GM18868 (cell line): ENCODE measurements around the gene ITIH4.

Experiments used
- ATAC-seq: cut with Tn5 transposase; IDR thresholded peaks from one replicate; pipeline ENCODE4 v1.9.1; 2021; ENCODE audit warnings: mild to moderate bottlenecking, moderate library complexity; ENCODE audit not compliant: unreplicated experiment

Gene ITIH4

DNA sequence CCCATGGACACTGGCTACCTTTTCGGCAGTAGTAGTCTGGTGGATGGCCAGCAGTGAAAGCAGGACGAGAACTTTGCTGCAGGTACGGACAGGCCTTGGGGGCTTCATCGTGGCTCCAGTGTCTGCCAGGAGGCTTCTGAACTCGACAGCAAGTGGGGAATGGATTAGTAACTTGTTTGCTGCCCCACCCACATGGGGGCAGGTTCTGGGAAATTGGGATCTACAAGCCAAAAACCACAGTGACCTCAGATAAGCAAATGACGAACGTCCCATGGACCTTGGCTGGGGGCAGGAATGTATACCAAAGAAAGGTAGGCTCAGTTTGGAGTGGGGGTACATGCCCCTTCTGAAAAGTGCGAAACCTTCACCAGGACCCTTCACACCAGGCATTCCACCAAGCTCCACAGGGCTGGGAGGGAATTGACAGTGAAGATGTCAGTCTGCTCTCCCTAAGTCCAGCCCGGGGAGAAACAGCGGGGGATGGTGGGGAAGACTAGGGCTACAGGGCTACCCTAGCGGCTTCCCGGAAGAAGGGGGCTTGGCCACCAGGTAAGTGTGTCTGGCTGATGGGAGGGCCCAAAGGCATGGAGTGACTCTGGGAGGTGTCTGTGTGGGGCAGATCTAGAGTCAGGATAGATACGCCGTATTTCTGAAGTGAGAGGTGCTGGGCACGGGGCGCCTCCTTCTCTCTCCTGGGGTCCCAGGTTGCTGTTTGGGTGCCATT, at the start of gene ITIH4:
TSS of gene ITIH4 (minus strand) at position 138 of the 724 bp plus-strand sequence. CDS start at position 108, 30 bp downstream.
- ATAC-seq: no peak

DNA sequence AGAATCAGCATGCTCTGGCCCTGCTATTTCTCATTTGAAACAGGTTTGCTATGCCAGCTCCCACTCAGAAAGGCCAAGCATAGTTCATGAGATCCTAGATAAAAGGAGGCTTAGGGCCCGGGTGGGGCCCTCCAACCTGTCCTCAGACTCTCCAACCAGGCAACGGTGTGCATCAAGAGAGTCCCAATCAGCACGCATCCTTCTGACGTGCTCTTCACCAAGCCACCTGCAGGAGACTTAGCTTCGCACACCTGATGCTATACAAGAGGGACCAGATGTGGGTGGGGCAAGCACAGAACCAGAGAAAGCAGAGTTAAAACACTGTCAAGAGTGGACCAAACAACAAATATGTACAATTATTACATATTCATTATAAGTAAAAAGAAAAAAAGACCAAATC, 49.6 kb upstream of the ITIH4 start:
- ATAC-seq: peak; percentile 38

DNA sequence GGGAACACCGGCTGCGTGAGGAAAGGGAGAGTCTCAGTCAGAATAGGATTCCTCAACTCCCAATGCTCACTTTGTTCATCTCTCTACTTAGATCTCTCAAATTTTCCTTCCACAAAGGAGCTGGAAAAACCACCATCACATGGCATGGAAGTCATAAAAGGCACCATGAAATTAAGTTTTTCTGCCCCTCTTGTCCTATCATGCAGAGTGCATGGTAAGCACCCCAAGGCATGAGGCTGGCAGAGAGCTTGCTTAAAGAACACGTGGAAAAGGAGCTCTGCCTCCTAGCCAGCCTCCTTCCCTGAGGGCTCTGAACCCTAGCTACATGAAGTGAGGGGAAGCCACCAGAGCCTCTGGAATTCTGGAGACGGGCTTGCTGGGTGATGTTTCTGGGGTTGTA, 49.1 kb upstream of the ITIH4 start:
- no peak for ATAC-seq

DNA sequence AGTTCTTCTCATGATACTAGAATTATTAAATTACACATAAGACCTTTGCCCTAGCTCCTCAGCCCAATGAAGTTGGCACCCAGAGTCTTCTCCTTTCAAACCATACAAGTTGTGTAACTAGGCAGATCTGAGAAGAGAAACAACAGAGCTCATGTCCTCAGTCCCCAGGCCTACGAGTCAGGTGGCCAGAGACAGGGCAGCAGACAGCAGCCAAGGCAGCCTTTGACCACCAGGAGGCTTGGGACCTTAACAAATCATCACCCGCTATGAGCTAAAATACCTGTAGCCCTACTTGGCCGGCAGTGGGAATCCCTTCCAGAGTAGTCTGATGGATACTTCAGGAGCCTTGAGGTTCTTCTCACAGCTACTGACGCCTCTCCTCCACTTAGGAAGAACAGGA, 48.6 kb upstream of the ITIH4 start:
- no peak for ATAC-seq

DNA sequence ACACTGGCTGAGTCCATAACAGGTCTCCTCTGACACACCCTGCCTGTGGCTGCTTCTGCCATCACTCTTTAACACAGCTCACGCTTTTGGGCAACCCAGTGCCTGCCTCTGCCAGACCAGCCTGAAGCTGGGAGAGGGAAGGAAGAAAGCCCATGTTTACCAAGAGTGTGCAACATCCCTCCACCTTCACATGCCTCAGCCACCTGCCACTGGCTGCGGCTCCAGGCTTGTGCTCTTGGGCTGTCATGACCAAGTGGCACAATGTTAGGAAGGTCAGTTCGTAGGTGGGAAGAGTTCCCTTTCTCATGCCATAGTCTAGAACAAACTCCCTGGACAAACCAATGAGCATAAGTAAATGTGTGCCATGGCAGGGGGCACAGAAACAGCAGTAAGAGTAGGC, 46.6 kb upstream of the ITIH4 start:
- ATAC-seq: no peak

DNA sequence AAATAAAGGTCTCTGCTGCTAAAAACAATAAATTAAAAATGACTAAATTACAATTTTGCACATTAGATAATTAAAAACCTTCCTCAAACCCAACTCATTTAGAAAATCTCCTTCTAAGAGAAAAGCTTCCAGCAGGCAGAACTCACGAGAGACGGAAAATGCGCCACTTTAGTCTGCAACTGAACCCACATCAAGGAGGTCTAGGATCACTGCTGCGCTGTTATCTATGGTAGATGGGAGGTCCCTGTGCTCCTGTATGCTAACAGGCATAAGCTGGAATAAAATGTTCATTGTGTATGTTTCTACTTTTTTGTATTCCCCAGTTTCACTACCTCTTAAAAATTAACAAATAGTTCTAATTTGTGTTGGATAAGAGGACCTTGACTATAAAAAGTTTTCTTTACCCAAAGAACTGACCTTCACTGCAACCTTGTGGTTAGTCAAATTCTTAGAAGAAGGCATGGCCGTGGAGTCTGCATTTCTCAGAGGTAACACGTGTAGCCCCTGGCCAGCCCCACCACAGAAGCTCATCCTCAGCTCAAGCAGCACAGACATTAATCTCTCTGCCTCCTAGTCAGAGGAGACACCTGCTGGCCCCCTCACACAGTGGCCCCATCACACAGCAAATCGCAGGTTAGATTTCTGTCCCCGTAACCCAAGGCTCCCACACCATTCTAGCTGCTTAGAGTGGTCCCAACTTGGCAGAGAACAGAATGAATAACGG, 44.6 kb upstream of the ITIH4 start:
- ATAC-seq: no peak

DNA sequence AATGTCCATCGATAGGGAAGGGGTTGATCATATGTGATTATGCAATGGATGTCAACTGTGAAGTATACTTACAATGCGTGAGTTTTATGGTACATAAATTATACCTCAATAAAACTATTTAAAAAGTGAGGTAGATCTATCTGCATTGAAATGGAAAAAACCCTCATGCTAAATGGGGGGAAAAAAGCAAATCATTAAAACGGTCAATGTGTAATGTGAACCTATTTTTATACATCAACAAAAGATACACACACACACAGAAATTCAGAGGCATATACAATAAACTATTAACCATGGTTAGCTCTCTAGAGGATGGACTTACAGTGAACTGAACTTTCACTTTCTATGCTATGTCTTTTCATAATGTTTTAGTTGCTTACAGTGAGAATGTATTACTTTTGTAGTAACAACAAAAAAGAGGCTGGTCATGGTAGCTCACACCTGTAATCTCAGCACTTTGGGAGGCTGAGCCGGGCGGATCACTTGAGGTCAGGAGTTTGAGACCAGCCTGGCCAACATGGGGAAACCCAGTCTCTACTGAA, 43.8 kb upstream of the ITIH4 start:
- ATAC-seq: no peak

DNA sequence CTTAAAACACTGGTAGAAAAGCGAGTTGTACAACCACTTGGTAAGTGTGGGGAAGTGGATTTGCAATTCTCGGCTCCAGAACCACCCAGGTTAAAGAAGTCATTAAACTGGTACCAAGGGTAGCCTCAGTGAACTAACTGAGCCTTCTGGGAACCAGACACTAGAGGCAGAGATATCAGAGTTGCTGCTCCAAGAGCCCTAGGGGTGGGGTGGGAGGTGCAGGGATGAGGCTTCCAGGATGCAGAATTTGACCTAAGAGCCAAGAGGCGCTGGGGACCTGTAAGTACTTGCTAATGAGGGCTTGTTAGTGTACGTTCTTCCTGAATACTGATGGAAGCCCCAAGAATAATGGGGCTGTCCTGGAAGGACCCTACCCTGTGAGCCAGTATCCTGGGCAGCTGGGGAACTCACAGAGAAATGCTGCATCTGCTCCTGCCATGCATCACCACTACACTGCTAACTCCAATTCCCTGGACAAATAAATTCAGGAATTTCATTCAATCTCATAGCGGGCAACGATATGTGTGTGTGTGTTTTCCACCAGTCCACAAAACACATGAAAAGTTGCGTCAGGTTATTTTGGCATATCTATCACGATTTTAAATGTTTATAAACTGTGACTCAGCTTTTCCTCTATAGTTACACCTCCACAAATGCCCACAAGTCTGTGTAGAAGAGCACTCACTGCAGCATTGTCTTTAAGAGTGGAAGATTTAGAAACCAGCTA, 43.1 kb upstream of the ITIH4 start:
- no peak for ATAC-seq

DNA sequence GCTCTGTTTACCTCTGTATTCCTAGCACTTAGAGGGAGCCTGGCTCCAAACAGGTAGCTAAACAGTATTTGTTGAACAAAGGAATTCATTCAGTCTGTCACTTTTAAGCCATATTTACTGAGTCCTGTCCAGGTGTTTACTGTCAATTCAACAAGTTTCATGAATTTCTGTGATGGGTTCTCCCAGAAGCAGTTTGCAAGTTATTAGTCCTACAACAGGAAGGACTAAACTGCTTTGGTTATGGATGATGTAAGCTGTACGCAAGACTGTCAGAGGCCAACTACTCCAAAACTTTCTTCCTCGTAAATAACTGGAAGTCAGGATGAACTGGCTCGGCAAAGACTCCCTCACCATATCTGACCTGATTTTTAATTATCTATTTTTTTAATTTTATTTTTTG, 41.8 kb upstream of the ITIH4 start:
- no peak for ATAC-seq

DNA sequence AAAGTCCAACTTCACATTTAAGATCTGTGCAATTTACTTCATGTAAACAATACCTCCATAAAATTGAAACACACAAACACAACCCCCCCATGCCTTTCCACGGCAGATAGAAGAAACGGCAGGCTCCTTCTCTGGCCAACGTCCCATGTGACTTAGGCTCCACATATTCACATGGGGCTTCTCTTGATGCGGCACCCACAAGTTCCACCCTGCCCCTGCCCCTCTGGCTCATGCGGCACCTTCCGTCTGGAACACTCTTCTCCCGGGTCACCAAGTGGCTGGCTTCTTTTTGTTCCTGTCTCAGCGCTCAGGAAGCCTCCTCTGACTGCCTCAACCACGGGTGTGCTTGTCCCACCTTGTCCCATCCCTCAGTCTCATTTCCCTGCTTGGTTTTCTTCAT, 41.3 kb upstream of the ITIH4 start:
- ATAC-seq: no peak

DNA sequence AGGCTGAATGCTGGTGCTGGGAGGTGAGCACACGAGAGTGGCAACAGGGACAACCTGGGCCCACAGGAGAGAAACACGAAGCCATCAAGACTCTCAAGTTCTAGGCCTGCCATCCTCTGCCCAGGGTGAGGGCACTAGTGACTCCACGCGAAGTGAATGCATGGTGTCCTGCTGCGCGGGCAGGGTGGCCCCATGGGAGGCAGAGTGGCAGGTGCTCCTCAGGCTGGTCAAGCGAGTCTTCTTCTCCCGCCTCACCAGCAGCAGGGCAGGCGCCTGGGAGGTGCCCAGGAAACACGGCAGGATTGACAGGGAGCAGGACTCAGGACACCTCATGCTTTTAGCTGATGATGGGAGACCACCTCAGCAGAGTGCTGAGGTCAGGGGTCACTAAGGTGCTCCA, 40.0 kb upstream of the ITIH4 start:
- no peak for ATAC-seq

DNA sequence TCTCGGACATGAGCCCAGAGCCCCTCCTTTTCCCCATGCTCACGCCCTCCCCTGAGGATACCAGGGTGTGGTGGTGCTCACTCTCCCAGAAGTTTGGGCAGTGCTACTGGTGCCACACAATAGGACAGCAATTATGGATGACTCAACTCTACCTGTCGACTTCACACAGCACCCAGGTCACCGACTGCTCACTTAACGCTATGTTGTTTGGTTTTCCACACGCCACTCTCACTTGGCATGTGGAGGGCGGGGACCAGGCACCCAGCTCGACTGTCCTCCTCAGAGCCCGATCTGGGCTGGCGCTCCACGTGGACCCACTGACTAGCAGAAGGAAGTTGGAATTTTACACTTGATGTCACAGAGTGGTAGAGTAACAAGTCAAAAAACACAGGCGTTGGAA, 36.0 kb upstream of the ITIH4 start:
- ATAC-seq: no peak

DNA sequence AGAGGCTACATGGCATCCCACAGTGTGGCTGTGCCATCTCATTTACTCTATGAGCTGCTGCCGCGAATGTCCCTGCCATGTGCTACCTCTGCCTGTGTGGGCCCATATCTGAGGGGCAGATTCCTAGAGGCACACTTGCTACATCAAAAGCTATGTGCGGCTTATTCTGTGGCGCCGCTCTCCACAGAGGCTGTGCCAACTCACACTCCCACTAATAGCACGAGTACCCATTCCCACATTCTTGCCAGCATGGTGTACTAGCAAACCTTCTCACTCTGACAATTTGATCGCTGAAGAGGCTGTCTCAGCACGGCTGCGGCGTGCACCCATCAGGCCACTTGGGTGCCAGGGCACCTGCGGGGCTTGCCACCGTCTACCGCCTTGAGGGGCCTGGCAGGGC, 35.5 kb upstream of the ITIH4 start:
- ATAC-seq: no peak

DNA sequence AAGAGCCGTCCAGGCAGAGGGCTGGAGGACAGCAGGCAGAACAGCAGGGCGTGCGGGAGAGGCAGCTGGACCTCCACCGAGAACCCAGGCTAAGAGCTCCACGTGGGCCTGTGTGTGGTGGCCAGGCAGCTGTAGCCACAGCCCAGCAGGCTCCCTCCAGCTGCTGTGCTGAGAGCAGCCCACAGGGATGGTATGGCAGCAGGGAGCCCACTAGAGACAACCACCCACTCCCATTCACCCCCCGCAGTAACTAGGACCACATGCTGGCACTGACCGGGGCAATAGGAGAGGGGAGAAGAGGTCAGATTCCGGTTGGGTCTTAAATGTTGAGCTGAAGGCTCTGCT, 29.9 kb upstream of the ITIH4 start:
- ATAC-seq: no peak

DNA sequence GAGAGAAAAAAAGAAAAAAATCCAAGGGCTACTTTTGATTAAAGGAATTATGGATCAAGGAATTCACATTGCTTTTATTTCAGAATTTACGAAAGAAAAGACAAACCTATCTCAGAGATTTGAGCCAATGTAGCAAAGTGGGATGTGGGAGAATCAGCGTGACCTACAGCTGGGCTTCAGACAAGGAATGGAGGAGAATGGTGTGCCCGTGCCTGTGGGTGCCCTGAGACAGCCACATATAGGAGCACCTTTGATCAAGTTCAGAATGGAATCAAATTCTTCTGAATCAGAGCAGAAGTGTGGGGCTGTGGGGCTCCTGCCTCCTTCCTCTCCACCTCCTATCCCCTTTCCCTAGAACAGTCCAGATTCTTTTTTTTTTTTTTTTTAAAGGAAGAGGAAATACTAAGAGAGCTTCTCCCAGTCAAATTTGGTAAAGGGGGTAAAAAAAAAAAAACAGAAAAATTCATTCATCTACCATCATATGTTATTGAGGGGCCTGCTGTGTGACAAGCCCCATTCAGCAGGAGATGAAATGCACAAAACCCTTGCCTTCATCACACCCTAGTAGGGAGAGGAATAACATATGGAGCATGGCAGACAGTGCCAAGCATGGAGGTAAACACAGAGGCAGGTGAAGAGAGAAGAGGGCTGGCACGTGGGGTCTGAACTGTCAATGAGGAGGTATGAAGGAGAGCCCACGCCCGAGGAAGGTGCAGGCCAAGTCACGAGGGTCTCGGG, 29.4 kb upstream of the ITIH4 start:
- no peak for ATAC-seq

DNA sequence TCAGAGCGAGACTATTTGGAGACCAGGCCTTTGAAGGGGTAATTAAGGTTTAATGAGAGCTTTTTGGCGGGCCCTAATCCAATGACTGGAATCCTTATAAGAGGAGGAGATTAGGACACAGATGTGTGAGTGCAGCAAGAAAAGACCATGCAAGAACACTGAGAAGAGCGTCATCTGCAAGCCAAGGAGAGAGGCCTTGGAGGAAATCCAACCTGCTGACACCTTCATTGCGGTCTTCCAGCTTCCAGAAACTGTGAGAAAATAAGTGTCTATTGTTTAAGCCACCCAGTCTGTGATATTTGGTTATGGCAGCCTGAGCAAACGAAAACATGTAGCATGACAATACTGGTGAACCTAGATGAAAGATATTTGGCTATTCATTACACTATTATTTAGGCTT, 27.4 kb upstream of the ITIH4 start:
- ATAC-seq: no peak

DNA sequence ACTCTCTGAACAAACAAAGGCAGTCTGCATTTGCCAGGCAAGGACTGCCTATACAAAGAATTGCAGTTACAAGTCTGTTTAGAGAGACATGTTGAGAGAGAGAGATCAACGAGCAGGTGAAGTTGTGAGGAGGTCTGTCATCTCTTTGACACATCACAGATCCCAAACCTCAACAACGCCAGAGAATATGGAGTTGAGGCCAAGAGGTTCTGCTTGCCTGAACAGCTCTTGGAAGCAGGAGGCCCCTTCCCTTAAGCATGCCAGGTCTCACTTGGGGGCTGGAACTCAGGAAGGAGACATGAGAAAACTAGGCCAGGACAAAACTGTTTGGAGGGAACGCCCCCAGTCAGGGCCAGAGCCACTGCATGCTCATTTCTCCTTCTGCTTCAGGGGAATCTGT, 26.7 kb upstream of the ITIH4 start:
- peak; percentile 19 for ATAC-seq

DNA sequence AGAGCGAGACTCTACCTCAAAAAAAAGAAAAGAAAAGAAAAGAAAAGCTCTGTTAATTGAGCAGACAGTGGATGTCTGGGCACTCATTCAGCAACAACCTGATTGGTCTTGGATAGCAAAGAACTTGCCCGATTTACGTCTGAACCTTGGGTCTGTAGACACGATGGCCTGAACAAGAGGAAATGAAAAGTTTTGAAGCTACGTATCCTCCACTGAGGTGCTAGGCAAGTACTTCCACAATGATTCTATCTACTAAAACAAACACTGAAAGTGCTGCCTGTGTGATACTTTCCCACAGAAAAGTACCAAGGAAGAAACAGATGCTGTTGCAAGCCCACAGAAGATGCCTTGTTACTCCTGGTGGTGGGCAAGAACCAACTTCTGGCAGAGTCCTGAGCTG, 26.2 kb upstream of the ITIH4 start:
- ATAC-seq: peak; percentile 61

DNA sequence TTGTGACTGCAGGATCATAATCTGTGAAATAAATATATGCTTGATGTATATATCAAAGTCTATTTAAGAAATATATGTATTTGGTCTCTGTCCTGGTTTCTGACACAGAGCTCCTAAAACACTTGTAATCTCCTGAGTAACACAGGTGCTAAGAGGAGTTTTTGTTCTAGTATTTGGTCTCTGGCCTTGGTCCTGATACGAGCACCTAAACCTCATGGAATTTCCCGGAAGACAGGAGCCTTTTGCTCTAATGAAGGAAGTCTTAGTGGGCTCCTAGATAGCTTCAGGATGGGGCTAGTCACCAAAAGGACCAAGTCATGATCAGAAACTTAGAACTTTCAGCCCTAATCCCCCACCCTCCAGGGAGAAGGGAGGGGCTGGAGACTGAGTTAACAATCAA, 23.5 kb upstream of the ITIH4 start:
- no peak for ATAC-seq

DNA sequence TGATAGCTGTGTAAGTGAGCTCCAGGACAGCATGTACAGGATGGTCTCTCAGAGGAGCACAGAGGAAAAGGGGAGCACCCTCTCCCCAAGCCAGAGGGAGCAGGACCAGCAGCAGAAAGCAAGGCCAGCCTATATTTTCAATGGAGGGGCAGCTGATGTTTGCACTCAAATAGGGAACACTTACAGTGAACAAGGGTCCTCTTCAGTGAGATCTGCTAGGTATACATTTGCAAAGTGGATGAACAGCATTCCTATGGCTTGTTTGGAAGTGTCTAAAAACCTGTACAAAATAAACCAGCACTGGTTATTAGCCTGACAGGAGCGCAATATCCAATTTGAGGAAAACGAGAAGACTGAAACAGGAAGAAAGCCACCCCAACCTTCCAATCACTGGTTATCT, 21.9 kb upstream of the ITIH4 start:
- no peak for ATAC-seq

DNA sequence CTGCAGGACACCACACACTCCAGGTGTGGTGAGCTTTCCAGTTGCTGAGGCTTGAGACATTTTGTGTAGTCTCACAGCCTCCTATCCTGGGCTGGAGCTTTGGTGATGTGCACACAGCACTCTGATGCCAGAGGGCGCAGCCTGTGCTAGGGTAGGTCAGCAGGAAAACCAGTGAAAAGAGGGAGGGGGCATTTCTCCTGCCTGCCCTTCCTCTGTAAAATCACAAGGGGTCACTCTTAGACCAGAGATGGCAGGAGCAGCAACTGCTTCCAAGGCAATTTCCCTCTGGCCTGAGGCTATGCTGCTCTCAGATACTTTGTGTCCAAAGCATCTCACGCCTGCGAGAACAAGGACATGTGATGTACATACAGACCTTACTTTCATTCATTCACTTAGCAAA, 20.9 kb upstream of the ITIH4 start:
- no peak for ATAC-seq
